B cell (primary cell): ENCODE measurements around the gene EFNA3. TPM values are rescaled to one million over a fixed set of nuclear protein-coding genes. Genes with fewer than 3 reads are reported as not detected.

Experiments
- ATAC-seq: fragments of 200-7000 bp; cut with Tn5 transposase; one replicate; pipeline ENCODE4 v1.10.0; 2021; ENCODE audit warnings: low read depth, mild to moderate bottlenecking, moderate number of reproducible peaks, moderate library complexity
- CTCF ChIA-PET: fragments of 350-600 bp; sonication (Branson Sonifier 250); formaldehyde crosslinking; loops from one replicate; lab custom pipeline; 2021; ENCODE audit warnings: antibody characterized with exemption, inconsistent platforms; lab: Charles Lee
- POLR2A ChIA-PET: fragments of 350-600 bp; sonication (Branson Sonifier 250); formaldehyde crosslinking; loops from one replicate; lab custom pipeline; 2021; ENCODE audit warnings: antibody characterized with exemption; lab: Charles Lee
- DNase-seq: peaks from one replicate; pipeline ENCODE4 v3.0.0; 2013
- H2AFZ ChIP-seq: 2 replicates; pipeline ENCODE4 v1.6.1; 2012; ENCODE audit warnings: mild to moderate bottlenecking, low read depth, low read length; ENCODE audit not compliant: insufficient read depth, poor library complexity, severe bottlenecking
- H3K27ac ChIP-seq, 2 donors: 1 replicate in 1 of 2; 2 replicates in 1 of 2; pipeline ENCODE4 v1.5.1; 2012 to 2013; ENCODE audit warnings: low read length in 2 of 2, mild to moderate bottlenecking in 2 of 2, moderate library complexity in 1 of 2
- H3K27me3 ChIP-seq, 4 experiments: fragments of 200-600 bp in 1 of 4; sonication (generic) in 1 of 4; replicated peaks in 1 of 4; 1 replicate in 2 of 4; 2 replicates in 2 of 4; pipeline versions ENCODE4 v1.6.1 to v1.7.0; 2013 to 2016; ENCODE audit warnings: low read length in 3 of 4, mild to moderate bottlenecking in 2 of 4, mixed read lengths in 1 of 4, moderate library complexity in 1 of 4; ENCODE audit not compliant: insufficient read depth in 4 of 4, control insufficient read depth in 3 of 4; ENCODE audit errors: control extremely low read depth in 1 of 4
- H3K36me3 ChIP-seq, 2 experiments: replicated peaks in 1 of 2; 1 replicate in 1 of 2; 2 replicates in 1 of 2; pipeline versions ENCODE4 v1.6.1 to v1.7.1; 2013; ENCODE audit warnings: low read length in 1 of 2; ENCODE audit not compliant: insufficient read depth in 2 of 2, control insufficient read depth in 1 of 2; ENCODE audit errors: control extremely low read depth in 1 of 2, extremely low read depth in 1 of 2
- H3K4me1 ChIP-seq, 2 donors: fragments of 200-600 bp in 1 of 2; sonication (generic) in 1 of 2; 1 replicate in 1 of 2; 2 replicates in 1 of 2; pipeline versions ENCODE4 v1.5.1 to v1.6.1; 2013 to 2017; ENCODE audit warnings: low read length in 2 of 2; ENCODE audit not compliant: control insufficient read depth in 2 of 2, insufficient read depth in 2 of 2
- H3K4me2 ChIP-seq: replicated peaks from 2 replicates; pipeline ENCODE3; 2012; ENCODE audit warnings: mild to moderate bottlenecking, low read depth, low read length; ENCODE audit not compliant: poor library complexity, severe bottlenecking
- H3K4me3 ChIP-seq, 5 experiments: fragments of 200-600 bp in 1 of 5; sonication (generic) in 1 of 5; 1 replicate in 3 of 5; 2 replicates in 2 of 5; pipeline versions ENCODE4 v1.5.1 to v1.7.0; 2011 to 2016; ENCODE audit warnings: low read length in 4 of 5, mild to moderate bottlenecking in 4 of 5, low read depth in 2 of 5, control low read depth in 1 of 5, moderate library complexity in 1 of 5; ENCODE audit not compliant: insufficient read depth in 1 of 5; ENCODE audit errors: control extremely low read depth in 1 of 5, extremely low read depth in 1 of 5
- H3K79me2 ChIP-seq: fragments of 200-600 bp; sonication (generic); one replicate; pipeline ENCODE4 v1.6.0; 2016; ENCODE audit warnings: low read length; ENCODE audit not compliant: control insufficient read depth, insufficient read depth
- H3K9ac ChIP-seq: fragments of 200-600 bp; sonication (generic); 2 replicates; pipeline ENCODE4 v1.6.1; 2017; ENCODE audit warnings: mild to moderate bottlenecking, low read length, moderate library complexity
- H3K9me3 ChIP-seq, 3 donors: one replicate each; pipeline versions ENCODE4 v1.6.1 to v1.7.1; 2013; ENCODE audit warnings: low read length in 2 of 3; ENCODE audit not compliant: control insufficient read depth in 2 of 3, insufficient read depth in 1 of 3; ENCODE audit errors: control extremely low read depth in 1 of 3
- H4K20me1 ChIP-seq: 2 replicates; pipeline ENCODE4 v1.6.0; 2012; ENCODE audit warnings: mild to moderate bottlenecking, low read length; ENCODE audit not compliant: insufficient read depth, control insufficient read depth, poor library complexity, severe bottlenecking
- H3K27ac Mint-ChIP-seq: one replicate; pipeline ENCODE4 v1.8.0; 2021; ENCODE audit warnings: mixed read lengths
- H3K27me3 Mint-ChIP-seq: one replicate; pipeline ENCODE4 v1.8.0; 2021; ENCODE audit warnings: mixed read lengths
- H3K4me1 Mint-ChIP-seq: one replicate; pipeline ENCODE4 v1.8.0; 2021; ENCODE audit warnings: mixed read lengths
- H3K4me3 Mint-ChIP-seq: one replicate; pipeline ENCODE4 v1.8.0; 2021; ENCODE audit warnings: mixed read lengths
- H3K9me3 Mint-ChIP-seq: one replicate; pipeline ENCODE4 v1.8.0; 2022; ENCODE audit warnings: mixed read lengths; ENCODE audit not compliant: insufficient read depth
- EZH2 ChIP-seq: IDR thresholded peaks from 2 replicates; pipeline ENCODE4 v1.6.1; 2012; ENCODE audit warnings: borderline replicate concordance, low read depth, mild to moderate bottlenecking, moderate library complexity, low read length; ENCODE audit not compliant: insufficient read depth, poor library complexity, severe bottlenecking
- WGBS: methylation state at CpG from one replicate; pipeline ENCODE4 v1.1.5; 2013; ENCODE audit warnings: missing lambda C conversion rate; ENCODE audit not compliant: insufficient coverage; 5-methylcytosine and 5-hydroxymethylcytosine counted together
- intact Hi-C: fragments of 100-400 bp; cut with micrococcal nuclease; formaldehyde crosslinking; loops from one replicate; pipeline ENCODE4 v1.10.0; 2022
- polyA plus RNA-seq: library from polyadenylated mRNA; depleted of rRNA; stranded (reverse); fragments of >200 nt; gene quantifications from 2 replicates; pipeline ENCODE4 v1.2.3, GENCODE V29; 2012
- total RNA-seq, 2 donors: library from RNA; stranded (reverse); fragments of 120-200 nt in 1 of 2; gene quantifications; 1 replicate in 1 of 2; 2 replicates in 1 of 2; pipeline versions ENCODE4 v1.2.3 to v1.2.4, GENCODE V29; 2013 to 2022
- TF ChIP-seq, protein P1 (sequence below): fragments of 200-600 bp; IDR thresholded peaks from one replicate; pipeline ENCODE4 v1.8.0; 2022; ENCODE audit warnings: antibody characterized with exemption, mild to moderate bottlenecking

The EFNA3 gene
- total and polyA plus RNA-seq, 2 donors (not counting 1 experiment from before 2014, with no cell fraction given) = 1.6 to 3.2 TPM

DNA sequence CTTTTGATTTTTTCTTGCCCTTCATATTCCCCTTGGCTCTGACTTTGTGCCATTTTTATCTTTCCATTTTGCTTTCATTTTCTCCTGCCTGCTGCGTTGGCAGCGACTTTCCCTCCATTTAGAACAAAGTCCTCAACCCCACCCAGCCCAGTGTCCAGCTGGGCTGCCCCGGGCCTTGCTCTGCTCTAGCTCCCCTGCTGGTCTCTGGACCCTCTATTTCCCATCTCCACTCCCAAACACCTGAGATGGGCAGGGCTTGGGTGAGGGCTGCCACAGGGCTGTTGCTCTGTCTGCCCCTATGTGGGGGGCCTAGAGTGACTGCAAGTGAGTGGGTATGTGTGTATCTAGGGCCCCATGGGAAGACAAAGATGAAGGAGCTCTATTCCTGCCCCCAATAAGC, 34.8 kb upstream of the EFNA3 start:
- H3K36me3 ChIP-seq = no peaks in the 10 kb centered on the region
- H4K20me1 ChIP-seq = no peaks in the 10 kb centered on the region
- H3K9me3 Mint-ChIP-seq = no peaks in the 10 kb centered on the region
- no peaks in the 10 kb centered on the region for H3K4me1 ChIP-seq
- ATAC-seq = no peak
- peaks cover 3% of the 10 kb centered on the region for H3K27me3 Mint-ChIP-seq
- peaks cover 7% of the 10 kb centered on the region for H3K4me1 Mint-ChIP-seq
- CTCF ChIA-PET = interaction anchor here (0.6 to 16.6 kb wide), 24 partner anchors 18 to 711 kb away, joined by 3 to 370 read pairs (median 5); partner anchors contain the start of genes CKS1B, EFNA4, KRTCAP2 and PBXIP1
- H3K9ac ChIP-seq = no peak overlapping the region
- H3K4me3 ChIP-seq = no peak overlapping the region
- no peak for DNase-seq
- no peaks in the 10 kb centered on the region for H3K79me2 ChIP-seq
- no peak overlapping the region for H2AFZ ChIP-seq
- WGBS = 77% methylated on average over 2 of the region's 3 CpGs
- no peaks in the 10 kb centered on the region for H3K9me3 ChIP-seq
- H3K27ac Mint-ChIP-seq = no peak overlapping the region
- H3K4me3 Mint-ChIP-seq = no peak overlapping the region
- H3K27me3 ChIP-seq = peaks cover 0 to 5% (median 0%) of the 10 kb centered on the region in 4 experiments
- intact Hi-C loops = no loop called here
- POLR2A ChIA-PET = interaction anchor here (0.5 to 0.8 kb wide), 4 partner anchors 8 to 128 kb away, joined by 3 to 4 read pairs (median 4); no protein-coding TSS in a partner anchor
- no peak overlapping the region for H3K27ac ChIP-seq
- H3K4me2 ChIP-seq = no peak overlapping the region
- TF ChIP-seq EZH2 = no peak
- TF ChIP-seq, protein P1, sequence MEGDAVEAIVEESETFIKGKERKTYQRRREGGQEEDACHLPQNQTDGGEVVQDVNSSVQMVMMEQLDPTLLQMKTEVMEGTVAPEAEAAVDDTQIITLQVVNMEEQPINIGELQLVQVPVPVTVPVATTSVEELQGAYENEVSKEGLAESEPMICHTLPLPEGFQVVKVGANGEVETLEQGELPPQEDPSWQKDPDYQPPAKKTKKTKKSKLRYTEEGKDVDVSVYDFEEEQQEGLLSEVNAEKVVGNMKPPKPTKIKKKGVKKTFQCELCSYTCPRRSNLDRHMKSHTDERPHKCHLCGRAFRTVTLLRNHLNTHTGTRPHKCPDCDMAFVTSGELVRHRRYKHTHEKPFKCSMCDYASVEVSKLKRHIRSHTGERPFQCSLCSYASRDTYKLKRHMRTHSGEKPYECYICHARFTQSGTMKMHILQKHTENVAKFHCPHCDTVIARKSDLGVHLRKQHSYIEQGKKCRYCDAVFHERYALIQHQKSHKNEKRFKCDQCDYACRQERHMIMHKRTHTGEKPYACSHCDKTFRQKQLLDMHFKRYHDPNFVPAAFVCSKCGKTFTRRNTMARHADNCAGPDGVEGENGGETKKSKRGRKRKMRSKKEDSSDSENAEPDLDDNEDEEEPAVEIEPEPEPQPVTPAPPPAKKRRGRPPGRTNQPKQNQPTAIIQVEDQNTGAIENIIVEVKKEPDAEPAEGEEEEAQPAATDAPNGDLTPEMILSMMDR = no peak

DNA sequence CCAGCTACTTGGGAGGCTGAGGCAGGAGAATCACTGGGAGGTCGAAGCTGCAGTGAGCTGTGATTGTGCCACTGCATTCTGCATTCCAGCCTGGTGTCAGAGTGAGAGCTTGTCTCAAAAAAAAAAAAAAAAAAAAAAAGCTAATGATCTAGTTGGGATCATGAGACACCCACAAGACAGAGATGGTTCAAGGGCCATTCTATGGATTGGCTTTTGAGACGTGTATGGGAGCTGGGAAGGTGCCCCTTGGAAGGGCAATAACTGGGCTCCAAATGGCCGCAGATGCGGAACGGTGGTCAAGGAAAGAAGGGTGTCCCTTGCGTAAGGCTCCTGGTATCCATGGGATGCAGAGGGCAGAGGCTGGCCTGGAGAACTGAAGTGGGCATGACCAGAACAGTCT, 34.3 kb upstream of the EFNA3 start:
- H3K27ac Mint-ChIP-seq = no peak overlapping the region
- no peaks in the 10 kb centered on the region for H3K4me1 ChIP-seq
- no peak overlapping the region for H3K4me2 ChIP-seq
- H3K9me3 ChIP-seq = no peaks in the 10 kb centered on the region
- no peaks in the 10 kb centered on the region for H4K20me1 ChIP-seq
- no peaks in the 10 kb centered on the region for H3K9me3 Mint-ChIP-seq
- no peaks in the 10 kb centered on the region for H3K79me2 ChIP-seq
- peaks cover 7% of the 10 kb centered on the region for H3K4me1 Mint-ChIP-seq
- H3K27me3 Mint-ChIP-seq = peaks cover 3% of the 10 kb centered on the region
- no peaks in the 10 kb centered on the region for H3K36me3 ChIP-seq
- H3K27ac ChIP-seq = no peak overlapping the region
- H3K4me3 ChIP-seq = no peak overlapping the region
- no peak overlapping the region for H2AFZ ChIP-seq
- H3K27me3 ChIP-seq = peaks cover 0 to 1% (median 0%) of the 10 kb centered on the region in 4 experiments
- DNase-seq (no peak), ATAC-seq (no peak)
- H3K4me3 Mint-ChIP-seq = no peak overlapping the region
- TF ChIP-seq, protein P1 = no peak
- TF ChIP-seq EZH2 = no peak
- intact Hi-C loops = no loop called here
- ChIA-PET CTCF (interaction anchor here (0.6 to 16.6 kb wide), 26 partner anchors 11 to 712 kb away, joined by 3 to 370 read pairs (median 5); partner anchors contain the start of genes CKS1B, DCST1, DCST2 and EFNA4), POLR2A (interaction anchor here (0.5 to 2.1 kb wide), 4 partner anchors 8 to 128 kb away, joined by 3 to 8 read pairs (median 4); partner anchors contain the start of gene PMVK)
- 83% methylated on average over 6 of the region's 6 CpGs for WGBS
- no peak overlapping the region for H3K9ac ChIP-seq
